ENCODE results near the gene SIX3. TPM values are rescaled to one million over a fixed set of nuclear protein-coding genes. Genes with fewer than 3 reads are reported as not detected.

Gene SIX3
- polyA plus RNA-seq, 2 of the 4 experiments (the other 2 are of a cell fraction): 0.22 to 0.59 TPM

- WGBS (ENCODE audit: missing lambda C conversion rate): 70% methylated on average over 5 of the region's 5 CpGs
- no peaks in the 10 kb centered on the region for H3K9me3 ChIP-seq
- H3K4me2 ChIP-seq: no peak overlapping the region
- DNase-seq (ENCODE audit: low read depth in 1 of 2, low spot score in 1 of 2) (no peak), FAIRE-seq (no peak), ATAC-seq (no peak)
- H3K4me1 ChIP-seq: 0 out of 3 replicates have a peak, but pooled peaks cover 3% of the 10 kb centered on the region
- ChIA-PET POLR2A (no interaction called here), CTCF (interaction anchor here (0.6 to 1.9 kb wide), 4 partner anchors 9 to 585 kb away, joined by 3 to 18 read pairs (median 4); no protein-coding TSS in a partner anchor)
- no peak overlapping the region for H3K4me3 ChIP-seq
- TF ChIP-seq PHF8 (IDR thresholded peaks at IDR 0.05; ENCODE audit: borderline replicate concordance, low read depth): no peak
- TF ChIP-seq ZSCAN20 (CRISPR knock-in tag; IDR thresholded peaks at IDR 0.05): no peak
- TF ChIP-seq POLR2AphosphoS2 (conservative IDR thresholded peaks at IDR 0.05; ENCODE audit: low read length): no peak
- TF ChIP-seq MYC (IDR thresholded peaks at IDR 0.05; ENCODE audit: borderline replicate concordance, low read length): no peak
- no peak for TF ChIP-seq POLR2A (IDR thresholded peaks at IDR 0.05; ENCODE audit: low read length)
- no peak for TF ChIP-seq EHF (CRISPR knock-in tag; IDR thresholded peaks at IDR 0.05)
- TF ChIP-seq CBX8 (IDR thresholded peaks at IDR 0.05): no peak
- no peak for TF ChIP-seq JUNB (IDR thresholded peaks at IDR 0.05)
- TF ChIP-seq EHMT2 (IDR thresholded peaks at IDR 0.05; ENCODE audit: low read depth): no peak
- TF ChIP-seq ZC3H11A (IDR thresholded peaks at IDR 0.05): no peak
- TF ChIP-seq SREBF2 (IDR thresholded peaks at IDR 0.05): no peak
- TF ChIP-seq REST (IDR thresholded peaks at IDR 0.05): no peak
- TF ChIP-seq USF2 (IDR thresholded peaks at IDR 0.05): no peak
- no peak for TF ChIP-seq BHLHE40 (IDR thresholded peaks at IDR 0.05; ENCODE audit: low read depth, low read length)
- TF ChIP-seq CEBPB (IDR thresholded peaks at IDR 0.05): no peak
- no peak for TF ChIP-seq PBX3 (IDR thresholded peaks at IDR 0.05)
- no peak for TF ChIP-seq NFE2L2 (conservative IDR thresholded peaks at IDR 0.05; ENCODE audit: low read length)
- H3K27ac ChIP-seq: no peak overlapping the region
Measured at GRCh38 chr2:44947028-44947375, 5.5 kb downstream of the SIX3 start.

GRCh38 chr2:44948565-44949328, 7.2 kb downstream of the SIX3 start:
- 90% methylated on average over 17 of the region's 18 CpGs for WGBS (ENCODE audit: missing lambda C conversion rate)
- DNase-seq (ENCODE audit: low read depth in 1 of 2, low spot score in 1 of 2): no peak
- no peak for FAIRE-seq
- ATAC-seq: no peak
- Histone ChIP-seq H3K4me1 (0 out of 3 replicates have a peak, but pooled peaks cover 3% of the 10 kb centered on the region), H3K4me2 (no peak overlapping the region), H3K4me3 (no peak overlapping the region), H3K27ac (no peak overlapping the region), H3K9me3 (no peaks in the 10 kb centered on the region)
- TF ChIP-seq E2F6 (IDR thresholded peaks at IDR 0.05; ENCODE audit: borderline replicate concordance, low read depth) (no peak), ZFP36 (IDR thresholded peaks at IDR 0.05; ENCODE audit: borderline replicate concordance, partially characterized antibody) (no peak), RNF2 (IDR thresholded peaks at IDR 0.05; ENCODE audit: borderline replicate concordance, low read depth) (no peak), NR3C1 (IDR thresholded peaks at IDR 0.05) (no peak), POLR2A (IDR thresholded peaks at IDR 0.05; ENCODE audit: low read length) (no peak), HMGXB4 (CRISPR knock-in tag; IDR thresholded peaks at IDR 0.05; ENCODE audit: borderline replicate concordance) (no peak), HDAC2 (IDR thresholded peaks at IDR 0.05) (no peak), MYC (IDR thresholded peaks at IDR 0.05; ENCODE audit: borderline replicate concordance, low read length) (no peak), CTCF (IDR thresholded peaks at IDR 0.05) (no peak), TP53 (CRISPR knock-in tag; IDR thresholded peaks at IDR 0.05) (no peak)
- ChIA-PET CTCF (interaction anchor here (1.0 to 3.4 kb wide), 3 partner anchors 9 to 557 kb away, joined by 3 to 30 read pairs (median 5); no protein-coding TSS in a partner anchor), POLR2A (no interaction called here)
